Retina (tissue), 1 donor: ENCODE results near the gene ASTN1.

Source experiments
- DNase-seq: peaks from one replicate; pipeline ENCODE4 v3.0.0-alpha.2; 2016

The ASTN1 gene

GRCh38 chr1:177162243-177162642, 2.3 kb downstream of the ASTN1 start:
- DNase-seq, result no peak

GRCh38 chr1:177146499-177146898, 18.0 kb downstream of the ASTN1 start:
- DNase-seq, result no peak

GRCh38 chr1:177145106-177146070, 19.1 kb downstream of the ASTN1 start:
- no peak for DNase-seq

GRCh38 chr1:177142791-177143271, 21.7 kb downstream of the ASTN1 start:
- DNase-seq, result no peak

GRCh38 chr1:177142010-177142409, 22.5 kb downstream of the ASTN1 start:
- no peak for DNase-seq

- DNase-seq, result no peak
Observed at GRCh38 chr1:177138347-177138746, 26.2 kb downstream of the ASTN1 start.

- no peak for DNase-seq
Observed at GRCh38 chr1:177137814-177138213, 26.7 kb downstream of the ASTN1 start.

GRCh38 chr1:177135250-177135649, 29.3 kb downstream of the ASTN1 start:
- peak; percentile 42 for DNase-seq

- DNase-seq, result no peak
Observed at GRCh38 chr1:177133977-177134538, 30.5 kb downstream of the ASTN1 start.

GRCh38 chr1:177132141-177132540, 32.4 kb downstream of the ASTN1 start:
- DNase-seq, result no peak

GRCh38 chr1:177131723-177132122, 32.8 kb downstream of the ASTN1 start:
- no peak for DNase-seq

GRCh38 chr1:177130451-177130945, 34.0 kb downstream of the ASTN1 start:
- peak; percentile 60 for DNase-seq

GRCh38 chr1:177128665-177129281, 35.7 kb downstream of the ASTN1 start:
- DNase-seq, result no peak

GRCh38 chr1:177126267-177126666, 38.2 kb downstream of the ASTN1 start:
- DNase-seq, result no peak

- DNase-seq, result no peak
Observed at GRCh38 chr1:177124577-177125278, 39.8 kb downstream of the ASTN1 start.

GRCh38 chr1:177122461-177123251, 41.9 kb downstream of the ASTN1 start:
- DNase-seq, result no peak

GRCh38 chr1:177119311-177119710, 45.2 kb downstream of the ASTN1 start:
- DNase-seq, result no peak

GRCh38 chr1:177118901-177119300, 45.6 kb downstream of the ASTN1 start:
- DNase-seq, result no peak

GRCh38 chr1:177116941-177117340, 47.6 kb downstream of the ASTN1 start:
- DNase-seq, result no peak

- DNase-seq, result no peak
Observed at GRCh38 chr1:177106614-177107365, 57.7 kb downstream of the ASTN1 start.

- DNase-seq, result no peak
Observed at GRCh38 chr1:177106196-177106595, 58.3 kb downstream of the ASTN1 start.
